C4-2B (cell line): ENCODE results near the gene NTRK2.

ENCODE experiments used
- H3K27ac ChIP-seq: fragments of 450-650 bp; 2 replicates; pipeline ENCODE4 v1.5.1; 2017
- ZFX ChIP-seq: fragments of 450-650 bp; IDR thresholded peaks from 2 replicates; pipeline ENCODE4 v1.6.1; 2017
- TF ChIP-seq, protein P1 (sequence below): fragments of 450-650 bp; conservative IDR thresholded peaks from 2 replicates; pipeline ENCODE4 v1.5.1; 2017; ENCODE audit warnings: mild to moderate bottlenecking

NTRK2 gene

DNA sequence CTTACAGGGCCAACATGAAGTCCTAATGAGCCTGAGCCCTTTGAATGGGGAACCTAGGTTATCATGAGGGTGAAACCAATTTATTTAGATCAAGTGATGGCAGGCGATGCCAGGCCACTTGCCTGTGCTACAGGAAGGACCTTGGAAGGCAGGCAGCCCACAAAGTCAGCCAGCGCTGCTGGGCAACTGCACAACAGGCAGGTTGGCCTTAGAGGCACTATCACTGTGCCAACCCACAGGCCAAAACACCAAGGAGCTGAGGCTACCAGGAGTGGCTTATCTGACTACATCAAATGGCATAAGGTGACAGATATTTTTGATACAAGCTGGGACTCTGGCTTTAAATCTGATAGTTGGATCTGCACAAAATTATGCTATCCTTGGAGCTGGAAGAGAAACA is 319.1 kb downstream of the NTRK2 start:
- TF ChIP-seq, protein P1, sequence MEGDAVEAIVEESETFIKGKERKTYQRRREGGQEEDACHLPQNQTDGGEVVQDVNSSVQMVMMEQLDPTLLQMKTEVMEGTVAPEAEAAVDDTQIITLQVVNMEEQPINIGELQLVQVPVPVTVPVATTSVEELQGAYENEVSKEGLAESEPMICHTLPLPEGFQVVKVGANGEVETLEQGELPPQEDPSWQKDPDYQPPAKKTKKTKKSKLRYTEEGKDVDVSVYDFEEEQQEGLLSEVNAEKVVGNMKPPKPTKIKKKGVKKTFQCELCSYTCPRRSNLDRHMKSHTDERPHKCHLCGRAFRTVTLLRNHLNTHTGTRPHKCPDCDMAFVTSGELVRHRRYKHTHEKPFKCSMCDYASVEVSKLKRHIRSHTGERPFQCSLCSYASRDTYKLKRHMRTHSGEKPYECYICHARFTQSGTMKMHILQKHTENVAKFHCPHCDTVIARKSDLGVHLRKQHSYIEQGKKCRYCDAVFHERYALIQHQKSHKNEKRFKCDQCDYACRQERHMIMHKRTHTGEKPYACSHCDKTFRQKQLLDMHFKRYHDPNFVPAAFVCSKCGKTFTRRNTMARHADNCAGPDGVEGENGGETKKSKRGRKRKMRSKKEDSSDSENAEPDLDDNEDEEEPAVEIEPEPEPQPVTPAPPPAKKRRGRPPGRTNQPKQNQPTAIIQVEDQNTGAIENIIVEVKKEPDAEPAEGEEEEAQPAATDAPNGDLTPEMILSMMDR, result no peak
- TF ChIP-seq ZFX, result no peak
- no peak overlapping the region for H3K27ac ChIP-seq

DNA sequence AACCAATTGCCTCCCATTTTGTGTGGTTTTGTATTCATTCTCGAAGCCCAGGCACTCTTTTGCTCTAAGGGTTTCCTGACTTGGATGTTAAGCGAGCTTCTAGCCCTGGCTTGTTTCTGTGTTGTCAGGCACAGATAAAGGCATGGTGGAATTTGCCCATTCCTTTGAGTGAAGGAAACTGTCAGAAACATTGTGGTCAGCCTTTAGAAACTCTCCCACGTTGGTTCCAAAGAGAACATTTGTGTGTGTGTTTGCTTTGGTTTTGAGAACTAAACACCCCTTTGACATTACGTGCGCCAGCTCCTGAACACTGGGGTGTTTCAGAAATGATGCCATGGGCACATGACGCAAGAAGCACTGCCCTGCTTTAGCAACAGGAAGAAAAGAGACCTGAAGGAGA is 320.9 kb downstream of the NTRK2 start:
- no peak for TF ChIP-seq ZFX
- TF ChIP-seq, protein P1, result no peak

DNA sequence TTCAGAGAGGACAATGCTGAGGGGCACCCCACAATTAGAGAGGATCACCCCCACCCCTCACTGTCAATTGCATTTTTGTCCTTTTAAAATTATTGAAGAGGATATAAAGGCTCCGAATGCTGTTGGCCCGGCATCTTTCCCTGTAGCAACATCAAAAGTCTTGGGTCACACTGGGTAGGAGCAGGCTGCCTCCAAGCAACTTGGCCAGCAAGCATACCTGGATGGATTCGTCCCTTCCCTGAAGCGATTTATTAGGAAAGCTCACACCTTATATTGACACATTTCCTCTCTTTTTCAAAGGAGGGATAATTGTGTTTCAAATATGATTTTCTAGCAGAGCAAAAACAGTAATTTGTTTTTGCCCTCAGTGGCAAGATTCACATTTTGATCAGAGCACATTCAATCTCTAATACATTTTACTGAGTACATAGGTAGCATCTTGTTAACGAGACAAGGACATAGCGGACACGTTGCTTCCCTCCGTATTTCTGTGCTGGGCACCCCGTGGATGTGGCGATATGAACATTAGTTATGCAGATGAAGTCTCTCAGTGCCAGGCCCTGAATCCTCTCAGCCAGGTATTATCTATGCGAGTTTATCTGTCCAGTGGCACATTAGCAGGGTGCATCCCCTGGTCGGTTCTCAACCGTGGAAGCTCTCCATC is 321.5 kb downstream of the NTRK2 start:
- TF ChIP-seq, protein P1, result no peak
- TF ChIP-seq ZFX, result no peak
- H3K27ac ChIP-seq, result no peak overlapping the region

More for the DNA sequence above, 320.9 kb downstream of the NTRK2 start:
- H3K27ac ChIP-seq, result no peak overlapping the region

DNA sequence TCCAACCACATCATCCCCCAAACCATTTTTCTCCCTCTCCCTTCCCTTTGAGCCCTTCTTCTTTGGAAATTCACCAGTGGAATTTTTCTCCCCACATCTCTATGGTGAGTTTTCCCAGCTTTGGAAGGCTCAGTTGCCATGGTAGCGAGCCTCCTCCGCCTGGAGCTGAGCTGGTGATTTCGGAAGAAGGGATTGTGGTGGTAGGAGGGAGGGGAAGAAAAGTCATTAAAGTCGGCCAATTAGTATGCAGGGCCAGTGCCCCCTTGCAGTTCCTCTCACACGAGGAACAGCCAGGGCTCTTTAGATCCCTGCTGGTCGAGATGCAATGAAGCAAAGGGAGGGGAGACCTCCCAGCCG is 322.0 kb downstream of the NTRK2 start:
- no peak for TF ChIP-seq ZFX
- TF ChIP-seq, protein P1, result no peak
- H3K27ac ChIP-seq, result no peak overlapping the region

DNA sequence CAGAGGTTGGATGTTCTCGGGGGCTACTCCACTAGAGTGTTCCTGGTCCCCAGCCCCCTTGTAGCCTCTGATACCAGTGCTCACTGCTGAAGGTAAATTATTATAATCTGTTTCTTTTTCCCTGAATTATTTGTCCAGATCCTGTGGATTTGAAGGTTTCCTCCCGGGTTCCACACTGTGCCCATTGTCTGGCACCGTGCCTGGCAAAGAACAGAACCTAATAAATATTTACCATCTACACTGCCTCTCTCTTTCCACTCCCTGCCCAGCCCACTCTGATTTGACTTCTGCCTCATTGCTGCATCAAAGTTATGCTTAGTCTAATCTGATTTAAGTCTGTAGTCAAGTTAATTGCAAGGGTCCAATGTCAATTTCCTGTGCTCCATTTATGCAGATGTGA is 322.9 kb downstream of the NTRK2 start:
- TF ChIP-seq, protein P1, result no peak
- no peak for TF ChIP-seq ZFX
- no peak overlapping the region for H3K27ac ChIP-seq

DNA sequence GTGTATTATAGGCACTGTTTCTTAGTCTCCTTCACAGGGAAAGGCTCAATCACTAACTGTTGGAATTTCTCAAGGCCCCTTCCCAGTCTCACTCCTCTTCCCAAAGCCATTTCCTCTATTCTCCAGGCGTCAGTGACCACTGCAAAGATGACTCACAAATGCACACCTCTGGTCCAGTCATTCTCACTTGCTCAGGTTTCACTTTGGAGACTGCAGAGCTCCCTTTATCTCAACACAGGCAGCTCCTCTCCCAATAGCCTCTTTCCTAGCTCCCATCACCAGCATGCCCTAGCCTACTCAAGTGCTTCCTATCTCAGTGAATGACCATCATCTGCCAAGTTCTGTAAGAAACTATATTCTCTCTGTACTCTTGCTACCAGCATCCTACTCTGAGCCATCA is 323.6 kb downstream of the NTRK2 start:
- H3K27ac ChIP-seq, result no peak overlapping the region

DNA sequence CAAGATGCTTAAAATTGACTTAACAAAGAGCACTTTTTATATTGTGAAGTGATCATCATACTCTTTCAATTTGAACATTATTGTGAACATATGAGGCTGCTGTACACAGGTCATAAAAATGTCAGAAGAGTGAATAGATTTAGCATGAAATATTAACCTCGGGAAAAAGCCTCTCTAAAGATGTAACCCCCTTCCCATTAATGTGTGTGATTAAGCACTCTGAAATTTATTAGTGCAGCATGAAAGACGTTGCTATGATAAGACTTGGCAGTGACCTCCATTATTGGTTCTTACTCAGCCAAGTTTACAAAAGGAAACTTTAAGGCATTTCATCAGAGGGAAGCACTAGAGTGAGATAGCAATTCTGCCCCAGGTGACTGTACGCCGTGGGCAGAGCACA is 326.5 kb downstream of the NTRK2 start:
- TF ChIP-seq ZFX, result no peak
- TF ChIP-seq, protein P1, result no peak
- H3K27ac ChIP-seq, result no peak overlapping the region

More for the DNA sequence above, 323.6 kb downstream of the NTRK2 start:
- TF ChIP-seq ZFX, result no peak
- TF ChIP-seq, protein P1, result no peak
